K562 treated with DMSO at 1 percent for 12 hours (cell line): Measurements from ENCODE around the gene EXD1. TPM values are rescaled to one million over a fixed set of nuclear protein-coding genes. Genes with fewer than 3 reads are reported as not detected.

Source experiments
- total RNA-seq: library from RNA; unstranded; fragments of 300-600 nt; gene quantifications from 2 replicates; pipeline ENCODE4 v1.2.3, GENCODE V29; 2022; ENCODE audit not compliant: insufficient read depth

Gene EXD1, protein sequence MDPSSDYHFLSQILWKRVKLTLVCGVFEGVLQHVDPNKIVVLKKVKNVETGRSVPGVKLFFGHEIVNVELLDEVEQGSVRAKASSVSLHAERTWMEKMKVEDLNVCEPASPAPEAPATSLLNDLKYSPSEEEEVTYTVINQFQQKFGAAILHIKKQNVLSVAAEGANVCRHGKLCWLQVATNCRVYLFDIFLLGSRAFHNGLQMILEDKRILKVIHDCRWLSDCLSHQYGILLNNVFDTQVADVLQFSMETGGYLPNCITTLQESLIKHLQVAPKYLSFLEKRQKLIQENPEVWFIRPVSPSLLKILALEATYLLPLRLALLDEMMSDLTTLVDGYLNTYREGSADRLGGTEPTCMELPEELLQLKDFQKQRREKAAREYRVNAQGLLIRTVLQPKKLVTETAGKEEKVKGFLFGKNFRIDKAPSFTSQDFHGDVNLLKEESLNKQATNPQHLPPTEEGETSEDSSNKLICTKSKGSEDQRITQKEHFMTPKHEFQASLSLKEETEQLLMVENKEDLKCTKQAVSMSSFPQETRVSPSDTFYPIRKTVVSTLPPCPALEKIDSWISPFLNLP
- total RNA-seq, result not detected in 2 replicates

DNA sequence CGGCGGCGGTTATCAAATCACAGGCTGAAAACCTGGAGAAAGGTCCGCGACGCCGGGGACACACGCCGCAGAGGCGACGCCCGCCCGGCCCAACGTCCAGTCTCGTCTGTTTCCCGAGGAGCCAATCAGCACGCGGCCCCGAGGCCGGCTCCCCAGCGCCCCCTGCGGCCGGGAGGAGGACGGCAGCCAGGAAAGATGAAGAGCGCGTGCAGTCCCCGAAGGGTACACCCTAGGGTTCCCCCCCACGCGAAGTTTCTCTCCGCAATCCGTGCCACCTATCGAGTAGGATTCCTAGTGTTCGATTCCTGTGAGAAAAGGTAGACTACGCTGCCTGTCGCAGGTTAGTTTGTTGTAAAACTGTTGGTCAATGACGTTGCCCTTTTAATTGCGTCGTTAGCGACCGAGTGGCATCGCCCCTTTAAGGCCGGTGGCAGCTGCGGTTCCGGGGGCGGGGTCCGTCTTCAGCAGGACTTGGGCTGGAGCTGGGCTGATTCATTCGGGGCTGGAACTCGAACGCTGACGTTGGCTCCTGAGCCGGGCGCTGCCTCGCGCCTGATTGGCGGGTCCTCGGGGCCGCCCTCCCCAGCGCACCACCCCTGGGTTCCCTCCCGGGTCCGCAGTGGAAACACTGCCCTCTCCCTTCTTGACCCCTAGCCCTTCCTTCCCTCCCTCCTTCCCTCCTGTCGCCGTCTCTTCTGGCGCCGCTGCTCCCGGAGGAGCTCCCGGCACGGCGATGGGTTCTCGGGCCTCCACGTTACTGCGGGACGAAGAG, at the start of gene EXD1, which contains the start of gene CHP1:
Gene EXD1 (minus strand): TSS at position 108 of the 772 bp plus-strand sequence. CDS start 4,182 bp downstream, outside the sequence.
Gene CHP1 (plus strand): TSS at position 619 of the 772 bp plus-strand sequence. CDS start 115 bp downstream, at position 734.

Other genes with a start within 250 kb of the EXD1 start
- 3.8 and 11.0 TPM in 2 replicates for gene INO80, start 114.5 kb downstream of the EXD1 start, total RNA-seq
- gene CHP1, start 511 bp upstream of the EXD1 start, total RNA-seq, result 33.2 and 77.7 TPM in 2 replicates
- 71.3 and 86.3 TPM in 2 replicates for gene OIP5, start 101.8 kb upstream of the EXD1 start, total RNA-seq
- 63.4 and 166 TPM in 2 replicates for gene NUSAP1, start 102.1 kb upstream of the EXD1 start, total RNA-seq
- gene NDUFAF1, start 171.7 kb upstream of the EXD1 start, total RNA-seq, result 17.9 and 26.6 TPM in 2 replicates
- 18.4 and 32.6 TPM in 2 replicates for gene RTF1, start 186.3 kb upstream of the EXD1 start, total RNA-seq